GM06990 (cell line): ENCODE data around the gene CACNB4.

ENCODE experiments used
- DNase-seq: peaks from one replicate; pipeline ENCODE4 v3.0.0-alpha.2; 2011; ENCODE audit not compliant: insufficient read length; ENCODE audit errors: extremely low read depth
- H3K27me3 ChIP-seq: replicated peaks from 2 replicates; pipeline ENCODE4 v1.6.0; 2011; ENCODE audit warnings: low read length; ENCODE audit not compliant: control insufficient read depth, insufficient read depth
- H3K36me3 ChIP-seq: 2 replicates; pipeline ENCODE4 v1.5.1; 2011; ENCODE audit warnings: low read length; ENCODE audit not compliant: control insufficient read depth, insufficient read depth
- H3K4me3 ChIP-seq: replicated peaks from 2 replicates; pipeline ENCODE4 v1.5.1; 2011; ENCODE audit warnings: low read depth, mild to moderate bottlenecking, control low read depth, low read length
- TF ChIP-seq, protein P1 (sequence below): IDR thresholded peaks from 2 replicates; pipeline ENCODE4 v1.5.1; 2011; ENCODE audit warnings: low read length, control low read depth, mild to moderate bottlenecking, inconsistent platforms; ENCODE audit not compliant: insufficient read depth, poor library complexity, severe bottlenecking

The CACNB4 gene

GRCh38 chr2:151828143-151828889 lies 270.5 kb downstream of the CACNB4 start, which contains the start of gene ARL5A:
TSS of gene ARL5A (minus strand) at chr2:151828421. CDS start at chr2:151828176, 245 bp downstream.
- Histone ChIP-seq H3K27me3 (no peaks in the 10 kb centered on the region), H3K4me3 (peak within 1 kb of the TSS; percentile 95), H3K36me3 (no peaks in the 10 kb centered on the region)
- TF ChIP-seq, protein P1, sequence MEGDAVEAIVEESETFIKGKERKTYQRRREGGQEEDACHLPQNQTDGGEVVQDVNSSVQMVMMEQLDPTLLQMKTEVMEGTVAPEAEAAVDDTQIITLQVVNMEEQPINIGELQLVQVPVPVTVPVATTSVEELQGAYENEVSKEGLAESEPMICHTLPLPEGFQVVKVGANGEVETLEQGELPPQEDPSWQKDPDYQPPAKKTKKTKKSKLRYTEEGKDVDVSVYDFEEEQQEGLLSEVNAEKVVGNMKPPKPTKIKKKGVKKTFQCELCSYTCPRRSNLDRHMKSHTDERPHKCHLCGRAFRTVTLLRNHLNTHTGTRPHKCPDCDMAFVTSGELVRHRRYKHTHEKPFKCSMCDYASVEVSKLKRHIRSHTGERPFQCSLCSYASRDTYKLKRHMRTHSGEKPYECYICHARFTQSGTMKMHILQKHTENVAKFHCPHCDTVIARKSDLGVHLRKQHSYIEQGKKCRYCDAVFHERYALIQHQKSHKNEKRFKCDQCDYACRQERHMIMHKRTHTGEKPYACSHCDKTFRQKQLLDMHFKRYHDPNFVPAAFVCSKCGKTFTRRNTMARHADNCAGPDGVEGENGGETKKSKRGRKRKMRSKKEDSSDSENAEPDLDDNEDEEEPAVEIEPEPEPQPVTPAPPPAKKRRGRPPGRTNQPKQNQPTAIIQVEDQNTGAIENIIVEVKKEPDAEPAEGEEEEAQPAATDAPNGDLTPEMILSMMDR = no peak
- DNase-seq = peak; percentile 100

DNA sequence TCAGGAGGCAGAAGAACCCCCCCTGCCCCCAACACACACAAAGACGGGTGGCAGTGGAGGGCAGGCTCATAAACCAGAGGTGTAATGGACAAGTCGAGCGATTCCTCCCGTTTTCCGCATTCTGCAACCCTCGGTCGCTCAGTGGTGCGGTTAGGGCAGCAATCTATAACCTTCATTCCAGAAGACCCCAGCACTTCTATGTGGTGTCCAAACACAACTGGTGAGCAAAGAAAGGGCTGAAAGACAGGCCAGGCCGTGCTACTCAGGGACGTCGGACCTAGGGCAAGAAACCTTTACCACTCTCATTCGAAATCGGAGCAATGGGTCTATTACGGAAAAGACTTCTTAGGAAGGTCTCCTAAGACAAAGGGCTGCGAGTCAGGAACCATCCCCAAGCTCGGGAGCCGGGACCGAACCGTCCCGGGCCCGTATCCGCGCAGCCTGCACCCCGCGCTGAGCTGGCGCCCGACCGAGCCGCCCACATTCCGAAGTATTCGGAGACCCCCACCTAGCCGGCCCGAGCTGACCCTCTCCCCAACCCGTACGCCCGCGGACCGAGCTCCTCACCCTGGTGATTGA lies 271.2 kb downstream of the CACNB4 start:
- TF ChIP-seq, protein P1 = no peak
- H3K36me3 ChIP-seq = no peaks in the 10 kb centered on the region
- H3K4me3 ChIP-seq = peak overlapping the region; percentile 95
- DNase-seq = peak; percentile 48
- no peaks in the 10 kb centered on the region for H3K27me3 ChIP-seq

GRCh38 chr2:151826737-151827157 lies 272.1 kb downstream of the CACNB4 start:
- TF ChIP-seq, protein P1 = no peak

GRCh38 chr2:151824886-151825285 lies 274.0 kb downstream of the CACNB4 start:
- Histone ChIP-seq H3K4me3 (no peak overlapping the region), H3K36me3 (no peaks in the 10 kb centered on the region), H3K27me3 (no peaks in the 10 kb centered on the region)
- TF ChIP-seq, protein P1 = no peak
- no peak for DNase-seq

More at GRCh38 chr2:151826737-151827157, 272.1 kb downstream of the CACNB4 start:
- H3K36me3 ChIP-seq = no peaks in the 10 kb centered on the region
- H3K4me3 ChIP-seq = peak overlapping the region; percentile 95
- no peaks in the 10 kb centered on the region for H3K27me3 ChIP-seq
- no peak for DNase-seq

- H3K27me3 ChIP-seq = no peaks in the 10 kb centered on the region
- TF ChIP-seq, protein P1 = no peak
- no peaks in the 10 kb centered on the region for H3K36me3 ChIP-seq
- no peak for DNase-seq
- no peak overlapping the region for H3K4me3 ChIP-seq
Observed at GRCh38 chr2:151823651-151824050, 275.2 kb downstream of the CACNB4 start.
